GM12878 (cell line): ENCODE data around the gene CRACDL. TPM values are rescaled to one million over a fixed set of nuclear protein-coding genes. Genes with fewer than 3 reads are reported as not detected.

Experiments
- JUNB ChIP-seq: IDR thresholded peaks from 2 replicates; pipeline ENCODE4 v1.6.1; 2016; ENCODE audit warnings: antibody characterized with exemption, mild to moderate bottlenecking
- POU2F2 ChIP-seq: IDR thresholded peaks from 3 replicates; pipeline ENCODE4 v1.6.1; 2011; ENCODE audit warnings: low read depth, mild to moderate bottlenecking, low read length, borderline replicate concordance
- ZNF384 ChIP-seq: IDR thresholded peaks from 2 replicates; pipeline ENCODE4 v1.6.1; 2012; ENCODE audit warnings: low read depth, mild to moderate bottlenecking, low read length, improper control_type of control experiment, borderline replicate concordance
- polyA plus RNA-seq, 11 experiments: library from polyadenylated mRNA; depleted of rRNA in 4 of 11; unstranded in 6 of 11; stranded (reverse) in 5 of 11; fragments of >200 nt; fragmentation: Nextera tagmentation in 4 of 11; fragmentation: Illumina TruSeq in 1 of 11; extraction: Ambion mirVana in 4 of 11; extraction: Trizol in 1 of 11; gene quantifications; 1 replicate in 1 of 11; 2 replicates in 10 of 11; pipeline versions ENCODE4 v1.2.1 to v1.2.3, GENCODE V29; 2011 to 2016; ENCODE audit warnings: inconsistent platforms in 2 of 11, missing spikeins in 2 of 11, low read depth in 1 of 11
- total RNA-seq, 4 experiments: library from RNA; depleted of rRNA in 3 of 4; stranded (reverse); fragments of >200 nt in 3 of 4; fragmentation: Illumina TruSeq in 1 of 4; extraction: Trizol in 1 of 4; gene quantifications; 2 replicates each; pipeline versions ENCODE4 v1.2.1 to v1.2.3, GENCODE V29; 2013 to 2021
- TF ChIP-seq, protein P1 (sequence below): fragments of 450-650 bp; IDR thresholded peaks from 2 replicates; pipeline ENCODE4 v1.6.1; 2016; ENCODE audit warnings: mild to moderate bottlenecking, moderate library complexity, borderline replicate concordance
- TF ChIP-seq, protein P2 (sequence below): IDR thresholded peaks from 2 replicates; pipeline ENCODE4 v1.6.1; 2012; ENCODE audit warnings: low read length, inconsistent platforms
- TF ChIP-seq, protein P3 (sequence below): IDR thresholded peaks from 2 replicates; pipeline ENCODE4 v1.6.1; 2011; ENCODE audit warnings: low read depth, mild to moderate bottlenecking, low read length, moderate library complexity, borderline replicate concordance; ENCODE audit errors: extremely low read depth
- TF ChIP-seq, protein P4 (sequence below): fragments of 450-650 bp; conservative IDR thresholded peaks from 2 replicates; pipeline ENCODE4 v1.6.1; 2017; ENCODE audit warnings: mild to moderate bottlenecking, moderate library complexity

The CRACDL gene
- total and polyA plus RNA-seq, 10 of the 15 experiments (the other 5 are each of a cell fraction or from before 2014, with no cell fraction given): 0.03 to 0.72 (median 0.14) TPM

DNA sequence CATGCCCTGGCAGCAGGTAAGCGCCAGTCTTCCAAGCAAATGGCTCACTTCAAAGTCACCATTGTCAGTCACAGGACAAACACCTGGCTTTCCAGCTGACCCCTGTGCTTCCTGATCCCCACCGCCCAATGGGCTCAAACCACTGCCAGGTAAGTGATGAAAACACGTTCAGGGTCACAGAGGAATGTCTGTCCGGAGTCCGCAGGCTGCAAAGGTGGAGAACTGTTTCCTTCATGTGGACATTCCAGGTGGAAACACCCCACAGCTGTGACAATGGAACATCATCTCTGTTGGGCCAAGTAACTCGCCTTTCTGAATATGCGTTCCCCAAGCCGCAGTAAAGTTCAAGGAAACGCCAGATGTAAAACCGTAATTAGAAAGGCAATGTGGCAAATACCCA, 86.0 kb downstream of the CRACDL start (continued):
- TF ChIP-seq, protein P1, sequence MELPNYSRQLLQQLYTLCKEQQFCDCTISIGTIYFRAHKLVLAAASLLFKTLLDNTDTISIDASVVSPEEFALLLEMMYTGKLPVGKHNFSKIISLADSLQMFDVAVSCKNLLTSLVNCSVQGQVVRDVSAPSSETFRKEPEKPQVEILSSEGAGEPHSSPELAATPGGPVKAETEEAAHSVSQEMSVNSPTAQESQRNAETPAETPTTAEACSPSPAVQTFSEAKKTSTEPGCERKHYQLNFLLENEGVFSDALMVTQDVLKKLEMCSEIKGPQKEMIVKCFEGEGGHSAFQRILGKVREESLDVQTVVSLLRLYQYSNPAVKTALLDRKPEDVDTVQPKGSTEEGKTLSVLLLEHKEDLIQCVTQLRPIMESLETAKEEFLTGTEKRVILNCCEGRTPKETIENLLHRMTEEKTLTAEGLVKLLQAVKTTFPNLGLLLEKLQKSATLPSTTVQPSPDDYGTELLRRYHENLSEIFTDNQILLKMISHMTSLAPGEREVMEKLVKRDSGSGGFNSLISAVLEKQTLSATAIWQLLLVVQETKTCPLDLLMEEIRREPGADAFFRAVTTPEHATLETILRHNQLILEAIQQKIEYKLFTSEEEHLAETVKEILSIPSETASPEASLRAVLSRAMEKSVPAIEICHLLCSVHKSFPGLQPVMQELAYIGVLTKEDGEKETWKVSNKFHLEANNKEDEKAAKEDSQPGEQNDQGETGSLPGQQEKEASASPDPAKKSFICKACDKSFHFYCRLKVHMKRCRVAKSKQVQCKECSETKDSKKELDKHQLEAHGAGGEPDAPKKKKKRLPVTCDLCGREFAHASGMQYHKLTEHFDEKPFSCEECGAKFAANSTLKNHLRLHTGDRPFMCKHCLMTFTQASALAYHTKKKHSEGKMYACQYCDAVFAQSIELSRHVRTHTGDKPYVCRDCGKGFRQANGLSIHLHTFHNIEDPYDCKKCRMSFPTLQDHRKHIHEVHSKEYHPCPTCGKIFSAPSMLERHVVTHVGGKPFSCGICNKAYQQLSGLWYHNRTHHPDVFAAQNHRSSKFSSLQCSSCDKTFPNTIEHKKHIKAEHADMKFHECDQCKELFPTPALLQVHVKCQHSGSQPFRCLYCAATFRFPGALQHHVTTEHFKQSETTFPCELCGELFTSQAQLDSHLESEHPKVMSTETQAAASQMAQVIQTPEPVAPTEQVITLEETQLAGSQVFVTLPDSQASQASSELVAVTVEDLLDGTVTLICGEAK: no peak
- TF ChIP-seq, protein P2, sequence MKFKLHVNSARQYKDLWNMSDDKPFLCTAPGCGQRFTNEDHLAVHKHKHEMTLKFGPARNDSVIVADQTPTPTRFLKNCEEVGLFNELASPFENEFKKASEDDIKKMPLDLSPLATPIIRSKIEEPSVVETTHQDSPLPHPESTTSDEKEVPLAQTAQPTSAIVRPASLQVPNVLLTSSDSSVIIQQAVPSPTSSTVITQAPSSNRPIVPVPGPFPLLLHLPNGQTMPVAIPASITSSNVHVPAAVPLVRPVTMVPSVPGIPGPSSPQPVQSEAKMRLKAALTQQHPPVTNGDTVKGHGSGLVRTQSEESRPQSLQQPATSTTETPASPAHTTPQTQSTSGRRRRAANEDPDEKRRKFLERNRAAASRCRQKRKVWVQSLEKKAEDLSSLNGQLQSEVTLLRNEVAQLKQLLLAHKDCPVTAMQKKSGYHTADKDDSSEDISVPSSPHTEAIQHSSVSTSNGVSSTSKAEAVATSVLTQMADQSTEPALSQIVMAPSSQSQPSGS: no peak
- TF ChIP-seq ZNF384 (no peak), JUNB (no peak), POU2F2 (no peak)
- TF ChIP-seq, protein P3, sequence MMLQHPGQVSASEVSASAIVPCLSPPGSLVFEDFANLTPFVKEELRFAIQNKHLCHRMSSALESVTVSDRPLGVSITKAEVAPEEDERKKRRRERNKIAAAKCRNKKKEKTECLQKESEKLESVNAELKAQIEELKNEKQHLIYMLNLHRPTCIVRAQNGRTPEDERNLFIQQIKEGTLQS: no peak
- TF ChIP-seq, protein P4, sequence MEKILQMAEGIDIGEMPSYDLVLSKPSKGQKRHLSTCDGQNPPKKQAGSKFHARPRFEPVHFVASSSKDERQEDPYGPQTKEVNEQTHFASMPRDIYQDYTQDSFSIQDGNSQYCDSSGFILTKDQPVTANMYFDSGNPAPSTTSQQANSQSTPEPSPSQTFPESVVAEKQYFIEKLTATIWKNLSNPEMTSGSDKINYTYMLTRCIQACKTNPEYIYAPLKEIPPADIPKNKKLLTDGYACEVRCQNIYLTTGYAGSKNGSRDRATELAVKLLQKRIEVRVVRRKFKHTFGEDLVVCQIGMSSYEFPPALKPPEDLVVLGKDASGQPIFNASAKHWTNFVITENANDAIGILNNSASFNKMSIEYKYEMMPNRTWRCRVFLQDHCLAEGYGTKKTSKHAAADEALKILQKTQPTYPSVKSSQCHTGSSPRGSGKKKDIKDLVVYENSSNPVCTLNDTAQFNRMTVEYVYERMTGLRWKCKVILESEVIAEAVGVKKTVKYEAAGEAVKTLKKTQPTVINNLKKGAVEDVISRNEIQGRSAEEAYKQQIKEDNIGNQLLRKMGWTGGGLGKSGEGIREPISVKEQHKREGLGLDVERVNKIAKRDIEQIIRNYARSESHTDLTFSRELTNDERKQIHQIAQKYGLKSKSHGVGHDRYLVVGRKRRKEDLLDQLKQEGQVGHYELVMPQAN: no peak
- TF ChIP-seq, all 136 proteins: peak for 0
